Posterior vena cava (tissue), 2 donors: ENCODE measurements around the gene LARGE2. TPM values are rescaled to one million over a fixed set of nuclear protein-coding genes. Genes with fewer than 3 reads are reported as not detected.
A peak's percentile ranks its signal among the peaks of the same experiment; 100 is the strongest.

ENCODE experiments used
- DNase-seq: peaks from one replicate; pipeline ENCODE4 v3.0.0-alpha.2; 2020; ENCODE audit warnings: low spot score
- intact Hi-C, 2 donors: fragments of 100-400 bp; cut with DNase I; formaldehyde crosslinking; loops; one replicate each; pipeline versions ENCODE4 v1.14.1 to v1.14.2; 2022 to 2023
- long read RNA-seq, 2 donors: library from polyadenylated mRNA; unstranded; transcript quantifications; one replicate each; pipeline ENCODE4 v2.0.0, GENCODE V29; 2020 to 2021
- total RNA-seq, 2 donors: library from RNA; stranded (reverse); fragmentation: NEBNext Ultra II Directional; extraction: Animal tissue kit (Norgen Biotek cat#: 25700); gene quantifications; one replicate each; pipeline ENCODE4 v1.2.1, GENCODE V29; 2021
- donor health status: DM: yes; HTN: yes; CAD: no.
- donor health status: DM: yes; HTN: yes; CAD: no.

Gene LARGE2
- total RNA-seq, result not detected
- long read RNA-seq, donor 1, result 0 reads
- long read RNA-seq, donor 2, result 0 reads

- peak; percentile 64 for DNase-seq
These were observed at the start of gene LARGE2 for GRCh38 chr11:45922425-45923082. Gene LARGE2, plus strand, starts transcription at chr11:45922656. Its CDS starts 227 bp downstream, at chr11:45922883.

GRCh38 chr11:45876401-45876800, 46.1 kb upstream of the LARGE2 start:
- intact Hi-C loops, result loop anchor here in 1 of 2 donors (10.0 kb wide), 1 partner anchor 58 kb away; no protein-coding TSS in a partner anchor
- no peak for DNase-seq

More at GRCh38 chr11:45922425-45923082, at the start of gene LARGE2:
- intact Hi-C loops, result no loop called here

GRCh38 chr11:45877221-45877620, 45.2 kb upstream of the LARGE2 start:
- DNase-seq, result no peak
- intact Hi-C loops, result loop anchor here in 1 of 2 donors (10.0 kb wide), 1 partner anchor 58 kb away; no protein-coding TSS in a partner anchor

DNA sequence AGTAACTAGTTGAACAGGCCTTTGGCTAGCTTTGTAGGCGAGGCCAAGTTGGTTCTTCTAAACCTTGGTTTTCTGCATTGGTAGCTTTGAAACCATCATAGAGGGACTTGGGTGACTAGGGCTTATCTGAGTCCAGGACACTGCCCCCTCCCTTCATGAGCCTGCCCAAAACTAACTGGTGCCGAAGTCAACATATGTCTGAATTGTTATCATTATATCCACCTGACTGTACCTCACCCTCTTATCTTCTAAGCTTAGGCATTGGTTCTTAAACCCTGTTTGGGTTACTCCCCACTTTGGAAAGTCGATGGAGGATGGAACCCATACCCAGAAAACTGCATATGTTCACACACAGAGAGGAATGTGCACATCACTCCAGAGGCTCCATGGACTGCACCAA, 44.6 kb upstream of the LARGE2 start:
- no peak for DNase-seq
- intact Hi-C loops, result loop anchor here in 1 of 2 donors (10.0 kb wide), 1 partner anchor 57 kb away; no protein-coding TSS in a partner anchor

DNA sequence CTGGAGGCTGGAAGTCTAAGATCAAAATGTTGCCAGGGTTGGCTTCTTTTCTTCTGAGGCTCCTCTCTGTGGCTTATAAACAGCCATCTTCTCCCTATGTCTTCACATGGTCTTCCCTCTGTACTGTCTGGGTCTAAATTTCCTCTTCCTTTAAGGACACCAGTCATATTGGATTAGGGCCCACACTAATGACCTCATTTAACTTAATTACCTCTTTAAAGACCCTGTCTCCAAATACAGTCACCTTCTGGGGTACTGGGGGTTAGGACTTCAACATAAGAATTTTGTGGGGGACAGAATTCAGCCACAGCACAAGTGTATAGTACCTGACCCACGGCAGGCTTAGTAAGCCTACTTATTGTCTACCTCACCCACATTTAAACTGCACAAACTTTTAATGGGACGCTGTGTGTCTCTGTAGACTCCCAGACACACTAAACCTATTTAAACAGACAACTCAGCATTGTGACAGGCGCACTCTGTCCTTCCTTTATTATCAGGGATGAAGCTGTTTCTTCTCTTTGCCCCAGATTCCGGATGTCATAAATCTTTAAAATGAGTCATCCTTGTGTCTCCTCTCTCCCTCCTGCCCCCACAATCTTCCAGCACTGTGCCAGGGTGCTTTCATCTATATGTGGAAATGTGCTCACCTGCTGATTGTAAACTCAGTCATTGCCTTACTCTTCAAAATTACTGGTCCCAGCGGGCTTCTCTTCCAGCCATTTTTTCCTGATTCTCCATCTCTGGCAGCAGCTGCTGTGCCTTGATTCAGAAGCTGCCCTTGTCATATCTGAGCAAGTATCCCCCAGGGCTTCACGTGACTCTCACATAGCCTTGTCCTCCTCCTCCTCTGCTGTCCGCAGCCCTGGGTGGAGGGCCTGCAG, 42.4 kb upstream of the LARGE2 start:
- DNase-seq, result no peak
- intact Hi-C loops, result loop anchor here in 1 of 2 donors (10.0 kb wide), 1 partner anchor 55 kb away; no protein-coding TSS in a partner anchor

GRCh38 chr11:45880772-45881570, 41.5 kb upstream of the LARGE2 start:
- DNase-seq, result no peak
- intact Hi-C loops, result no loop called here

- DNase-seq, result no peak
- intact Hi-C loops, result no loop called here
These were observed 40.6 kb upstream of the LARGE2 start for GRCh38 chr11:45881708-45882368.

DNA sequence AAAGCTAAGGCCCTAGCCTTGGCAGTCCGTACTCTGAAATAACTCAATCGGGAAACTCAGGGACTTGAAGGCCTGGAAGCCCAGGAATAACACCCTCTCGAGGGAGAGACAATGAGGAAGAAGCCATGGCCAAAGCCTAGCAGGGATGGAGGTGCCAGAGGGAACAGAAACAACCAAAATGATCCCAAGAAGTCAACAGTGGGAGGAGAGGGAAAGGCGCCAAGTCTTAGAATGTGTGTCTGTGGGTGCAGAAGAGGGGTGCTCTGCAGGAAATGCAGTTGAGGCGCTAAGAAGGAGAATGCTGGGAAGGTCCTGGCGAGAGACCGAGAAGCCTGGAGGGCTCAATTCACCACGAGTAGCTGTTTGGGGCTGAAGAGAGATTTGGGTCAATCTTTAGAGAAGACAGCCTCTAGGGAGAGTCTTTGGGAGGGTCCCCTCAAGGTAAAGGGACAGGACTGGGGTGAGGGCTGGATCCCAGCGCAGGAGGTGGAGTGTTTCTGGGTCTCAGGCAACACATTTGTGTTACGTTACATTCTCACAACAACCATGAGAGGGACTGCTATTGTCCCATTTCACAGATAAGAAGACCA, 37.8 kb upstream of the LARGE2 start:
- intact Hi-C loops, result no loop called here

GRCh38 chr11:45885274-45885920, 37.1 kb upstream of the LARGE2 start, which contains the start of gene MAPK8IP1:
Gene MAPK8IP1, plus strand, starts transcription at chr11:45885651. Its CDS starts 170 bp downstream, at chr11:45885821.
- intact Hi-C loops, result no loop called here
- DNase-seq, result no peak

More for the DNA sequence above, 37.8 kb upstream of the LARGE2 start:
- no peak for DNase-seq

- no peak for DNase-seq
- intact Hi-C loops, result no loop called here
These were observed 36.3 kb upstream of the LARGE2 start for GRCh38 chr11:45885921-45886721.

DNA sequence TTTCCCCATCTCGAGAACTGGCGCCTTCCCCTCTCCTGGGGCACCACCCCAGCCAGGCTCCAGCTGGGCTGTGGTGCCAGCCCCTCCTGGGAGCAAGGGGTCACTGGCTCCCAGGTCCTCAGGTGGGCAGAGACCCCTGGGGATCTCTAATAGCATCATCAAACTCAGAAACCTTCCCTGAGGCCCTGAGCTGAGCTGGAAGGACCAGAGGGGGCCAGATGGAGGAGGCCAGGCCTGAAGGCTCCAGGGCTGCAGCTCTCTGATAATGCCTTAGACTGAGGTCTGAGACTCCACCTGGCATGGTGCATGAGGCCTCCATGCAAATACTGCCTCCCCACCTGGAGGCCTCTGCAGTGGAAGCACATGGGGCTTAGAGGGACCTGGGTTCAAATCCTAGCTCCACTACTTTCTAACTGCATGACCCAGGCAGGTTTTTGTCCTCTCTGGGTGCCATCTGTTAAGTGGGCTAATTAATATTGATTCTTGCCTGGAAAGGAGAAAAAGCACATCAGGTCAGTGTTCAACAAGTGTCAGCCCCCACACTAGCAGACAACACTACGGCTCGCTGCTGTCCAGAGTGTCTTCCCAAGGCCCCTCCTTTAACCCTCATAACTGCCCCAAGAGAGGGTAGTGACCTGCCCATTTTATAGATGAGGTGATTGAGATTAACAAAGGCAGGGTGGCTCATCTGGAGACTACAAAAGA, 35.5 kb upstream of the LARGE2 start:
- intact Hi-C loops, result no loop called here
- no peak for DNase-seq

GRCh38 chr11:45887587-45887986, 34.9 kb upstream of the LARGE2 start:
- no peak for DNase-seq
- intact Hi-C loops, result no loop called here

GRCh38 chr11:45889555-45889954, 32.9 kb upstream of the LARGE2 start:
- DNase-seq, result no peak

DNA sequence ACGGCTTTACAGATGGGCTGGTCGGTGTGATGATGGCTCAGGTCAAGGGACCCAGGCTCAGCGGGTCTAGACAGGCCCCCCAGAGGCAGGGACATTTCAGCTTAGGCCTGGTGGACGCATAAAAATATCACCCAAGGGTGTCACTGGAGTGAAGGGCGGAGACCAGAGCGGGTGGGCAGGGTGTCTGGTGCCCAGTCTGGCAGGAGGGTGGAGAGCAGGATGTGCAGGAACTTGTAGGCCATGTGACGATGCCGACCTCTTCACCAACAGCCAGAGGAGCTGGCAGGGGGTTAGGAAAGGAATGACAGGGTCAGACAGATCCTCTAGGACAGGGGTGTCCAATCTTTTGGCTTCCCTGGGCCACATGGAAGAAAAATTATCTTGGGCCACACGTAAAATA, 32.5 kb upstream of the LARGE2 start:
- no peak for DNase-seq
- intact Hi-C loops, result no loop called here

More at GRCh38 chr11:45889555-45889954, 32.9 kb upstream of the LARGE2 start:
- intact Hi-C loops, result no loop called here

DNA sequence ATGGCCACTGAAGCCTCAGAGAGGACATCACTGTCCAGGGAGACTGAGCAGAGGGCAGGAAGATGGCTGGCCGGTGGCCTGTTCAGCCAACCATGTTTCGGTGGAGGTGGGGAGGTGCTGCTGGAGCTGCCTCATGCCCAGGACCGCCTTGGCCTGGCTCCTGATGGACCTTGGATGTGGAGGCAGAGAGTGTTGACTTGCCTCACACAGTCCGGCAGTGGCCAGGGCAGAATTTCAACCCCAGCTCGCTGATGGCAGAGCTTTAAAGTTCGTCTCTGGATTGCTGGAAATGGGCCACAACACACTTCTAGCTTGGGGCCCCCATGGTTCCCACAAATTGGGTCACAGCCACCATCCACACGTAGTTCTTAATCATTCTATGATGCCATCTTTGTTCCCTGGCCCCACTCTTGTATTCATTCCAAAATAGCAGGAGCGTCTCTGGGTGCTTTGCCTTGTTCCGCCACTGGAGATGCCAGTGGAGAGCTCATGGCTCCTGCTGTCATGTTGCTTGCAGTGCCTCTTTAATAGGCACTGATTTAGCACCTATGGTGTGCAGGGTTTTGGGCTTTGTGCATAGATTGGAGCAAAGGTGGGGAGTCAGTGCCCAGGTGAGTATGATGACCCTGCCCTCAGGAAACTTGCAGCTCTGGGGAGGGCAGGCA, 31.4 kb upstream of the LARGE2 start:
- intact Hi-C loops, result no loop called here
- no peak for DNase-seq

GRCh38 chr11:45892856-45893255, 29.6 kb upstream of the LARGE2 start:
- intact Hi-C loops, result no loop called here
- DNase-seq, result no peak
